Measurements from ENCODE around the gene DDX41. TPM values are rescaled to one million over a fixed set of nuclear protein-coding genes. Genes with fewer than 3 reads are reported as not detected.
A peak's percentile ranks its signal among the peaks of the same experiment; 100 is the strongest.

The DDX41 gene
- total and polyA plus RNA-seq, 2 of the 13 experiments (the other 11 are each of a cell fraction or from before 2014, with no cell fraction given) = 62.8 to 105 TPM

DNA sequence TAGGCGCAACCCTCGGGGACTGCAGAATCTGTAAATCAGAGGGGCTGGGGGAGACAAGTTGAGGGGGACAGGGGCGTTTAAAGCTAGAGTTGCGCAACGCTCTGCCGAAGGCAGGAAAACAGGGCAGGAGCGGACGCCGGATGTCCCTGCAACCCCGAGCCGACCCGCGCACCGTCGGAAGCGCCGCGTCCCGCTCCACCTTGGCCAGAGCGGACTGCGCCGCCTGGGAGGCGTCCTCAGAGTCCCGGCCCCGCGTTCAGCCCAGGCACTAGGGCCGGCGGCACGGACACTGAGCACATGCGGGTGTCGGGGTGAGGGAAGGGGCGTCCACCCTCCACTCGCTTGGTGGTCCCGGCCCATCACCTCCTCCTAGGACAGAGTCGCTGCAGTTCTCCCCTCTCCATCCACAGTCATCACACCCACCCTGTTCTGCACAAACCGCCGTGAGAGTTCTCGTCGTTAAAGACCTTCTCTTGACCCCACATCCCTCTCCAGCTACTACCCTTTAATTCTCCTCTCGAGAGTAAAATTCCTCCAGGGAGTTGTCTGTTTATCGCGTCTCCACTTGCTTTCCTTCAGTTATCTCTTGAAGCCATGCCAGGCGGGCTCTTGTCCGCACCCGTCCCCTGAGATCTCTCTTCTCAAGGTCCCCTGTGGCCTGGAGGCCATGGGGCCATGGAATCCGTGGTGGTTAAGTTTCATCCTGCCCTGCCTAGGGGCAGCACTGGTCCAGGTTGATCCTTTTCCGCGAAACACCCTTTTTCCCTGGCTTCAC lies 18.6 kb downstream of the DDX41 start (continued):
- TF ChIP-seq ETV5 (CRISPR knock-in tag; IDR thresholded peaks at IDR 0.05; ENCODE audit: borderline replicate concordance) (peak; percentile 46; the same call in 1 of the 2 replicates), ZNF713 (CRISPR knock-in tag; IDR thresholded peaks at IDR 0.05) (no peak), NR3C1 (CRISPR knock-in tag; IDR thresholded peaks at IDR 0.05) (no peak), ZNF446 (CRISPR knock-in tag; IDR thresholded peaks at IDR 0.05) (no peak; the same call in 1 of the 2 replicates), SP5 (CRISPR knock-in tag; IDR thresholded peaks at IDR 0.05; ENCODE audit: borderline replicate concordance, low read depth) (no peak), SALL2 (CRISPR knock-in tag; IDR thresholded peaks at IDR 0.05) (no peak), ZNF724P (CRISPR knock-in tag; IDR thresholded peaks at IDR 0.05; ENCODE audit: borderline replicate concordance) (no peak), ZFP82 (CRISPR knock-in tag; IDR thresholded peaks at IDR 0.05; ENCODE audit: borderline replicate concordance) (no peak), TBP (CRISPR knock-in tag; IDR thresholded peaks at IDR 0.05) (no peak), CC2D1A (CRISPR knock-in tag; IDR thresholded peaks at IDR 0.05) (no peak), HNF4G (IDR thresholded peaks at IDR 0.05; ENCODE audit: borderline replicate concordance, low read depth, low read length) (no peak), HNF4G (CRISPR knock-in tag; IDR thresholded peaks at IDR 0.05; ENCODE audit: borderline replicate concordance, low read depth) (no peak), KMT2A (CRISPR knock-in tag; IDR thresholded peaks at IDR 0.05) (no peak), XBP1 (CRISPR knock-in tag; IDR thresholded peaks at IDR 0.05) (no peak), ZNF678 (CRISPR knock-in tag; IDR thresholded peaks at IDR 0.05) (no peak), CHD4 (IDR thresholded peaks at IDR 0.05; ENCODE audit: borderline replicate concordance, low read length) (peak; percentile 45), SRSF9 (IDR thresholded peaks at IDR 0.05; ENCODE audit: borderline replicate concordance, insufficient read depth, low read depth, low read length, poor library complexity, severe bottlenecking) (no peak), KLF9 (CRISPR knock-in tag; IDR thresholded peaks at IDR 0.05; ENCODE audit: low read depth) (no peak), FOXA3 (CRISPR knock-in tag; IDR thresholded peaks at IDR 0.05) (0 out of 2 replicates have a peak, but pooled peaks have one; percentile 2), ZNF234 (CRISPR knock-in tag; conservative IDR thresholded peaks at IDR 0.05) (no peak), SRF (IDR thresholded peaks at IDR 0.05; ENCODE audit: low read depth, low read length) (no peak), ZNF292 (CRISPR knock-in tag; IDR thresholded peaks at IDR 0.05; ENCODE audit: borderline replicate concordance, low read depth) (no peak)
- TF ChIP-seq, protein P1, sequence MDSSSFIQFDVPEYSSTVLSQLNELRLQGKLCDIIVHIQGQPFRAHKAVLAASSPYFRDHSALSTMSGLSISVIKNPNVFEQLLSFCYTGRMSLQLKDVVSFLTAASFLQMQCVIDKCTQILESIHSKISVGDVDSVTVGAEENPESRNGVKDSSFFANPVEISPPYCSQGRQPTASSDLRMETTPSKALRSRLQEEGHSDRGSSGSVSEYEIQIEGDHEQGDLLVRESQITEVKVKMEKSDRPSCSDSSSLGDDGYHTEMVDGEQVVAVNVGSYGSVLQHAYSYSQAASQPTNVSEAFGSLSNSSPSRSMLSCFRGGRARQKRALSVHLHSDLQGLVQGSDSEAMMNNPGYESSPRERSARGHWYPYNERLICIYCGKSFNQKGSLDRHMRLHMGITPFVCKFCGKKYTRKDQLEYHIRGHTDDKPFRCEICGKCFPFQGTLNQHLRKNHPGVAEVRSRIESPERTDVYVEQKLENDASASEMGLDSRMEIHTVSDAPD (CRISPR knock-in tag; IDR thresholded peaks at IDR 0.05) = no peak
- TF ChIP-seq, protein P2, sequence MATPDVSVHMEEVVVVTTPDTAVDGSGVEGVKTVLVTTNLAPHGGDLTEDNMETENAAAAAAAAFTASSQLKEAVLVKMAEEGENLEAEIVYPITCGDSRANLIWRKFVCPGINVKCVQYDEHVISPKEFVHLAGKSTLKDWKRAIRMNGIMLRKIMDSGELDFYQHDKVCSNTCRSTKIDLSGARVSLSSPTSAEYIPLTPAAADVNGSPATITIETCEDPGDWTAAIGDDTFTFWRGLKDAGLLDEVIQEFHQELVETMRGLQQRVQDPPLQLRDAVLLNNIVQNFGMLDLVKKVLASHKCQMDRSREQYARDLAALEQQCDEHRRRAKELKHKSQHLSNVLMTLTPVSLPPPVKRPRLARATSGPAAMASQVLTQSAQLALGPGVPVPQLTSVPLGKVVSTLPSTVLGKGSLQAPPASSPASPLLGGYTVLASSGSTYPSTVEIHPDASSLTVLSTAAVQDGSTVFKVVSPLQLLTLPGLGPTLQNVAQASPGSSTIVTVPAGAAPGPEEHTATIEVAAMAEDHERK (CRISPR knock-in tag; IDR thresholded peaks at IDR 0.05; ENCODE audit: low read depth) = no peak
- TF ChIP-seq, protein P3, sequence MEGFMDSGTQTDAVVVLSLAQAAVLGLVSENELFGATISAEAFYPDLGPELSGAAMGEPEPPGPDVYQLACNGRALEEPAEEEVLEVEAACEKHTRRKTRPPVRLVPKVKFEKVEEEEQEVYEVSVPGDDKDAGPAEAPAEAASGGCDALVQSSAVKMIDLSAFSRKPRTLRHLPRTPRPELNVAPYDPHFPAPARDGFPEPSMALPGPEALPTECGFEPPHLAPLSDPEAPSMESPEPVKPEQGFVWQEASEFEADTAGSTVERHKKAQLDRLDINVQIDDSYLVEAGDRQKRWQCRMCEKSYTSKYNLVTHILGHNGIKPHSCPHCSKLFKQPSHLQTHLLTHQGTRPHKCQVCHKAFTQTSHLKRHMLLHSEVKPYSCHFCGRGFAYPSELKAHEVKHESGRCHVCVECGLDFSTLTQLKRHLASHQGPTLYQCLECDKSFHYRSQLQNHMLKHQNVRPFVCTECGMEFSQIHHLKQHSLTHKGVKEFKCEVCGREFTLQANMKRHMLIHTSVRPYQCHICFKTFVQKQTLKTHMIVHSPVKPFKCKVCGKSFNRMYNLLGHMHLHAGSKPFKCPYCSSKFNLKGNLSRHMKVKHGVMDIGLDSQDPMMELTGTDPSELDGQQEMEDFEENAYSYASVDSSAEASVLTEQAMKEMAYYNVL (CRISPR knock-in tag; IDR thresholded peaks at IDR 0.05; ENCODE audit: borderline replicate concordance) = no peak
- TF ChIP-seq, protein P4, sequence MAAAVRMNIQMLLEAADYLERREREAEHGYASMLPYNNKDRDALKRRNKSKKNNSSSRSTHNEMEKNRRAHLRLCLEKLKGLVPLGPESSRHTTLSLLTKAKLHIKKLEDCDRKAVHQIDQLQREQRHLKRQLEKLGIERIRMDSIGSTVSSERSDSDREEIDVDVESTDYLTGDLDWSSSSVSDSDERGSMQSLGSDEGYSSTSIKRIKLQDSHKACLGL (CRISPR knock-in tag; IDR thresholded peaks at IDR 0.05) = no peak

All from HepG2 (cell line).